ENCODE measurements around the gene PAPOLB.

The PAPOLB gene

GRCh38 chr7:4862156-4862555 lies 326 bp upstream of the PAPOLB start:
- TF ChIP-seq CTCF (IDR thresholded peaks at IDR 0.05) = no peak

DNA sequence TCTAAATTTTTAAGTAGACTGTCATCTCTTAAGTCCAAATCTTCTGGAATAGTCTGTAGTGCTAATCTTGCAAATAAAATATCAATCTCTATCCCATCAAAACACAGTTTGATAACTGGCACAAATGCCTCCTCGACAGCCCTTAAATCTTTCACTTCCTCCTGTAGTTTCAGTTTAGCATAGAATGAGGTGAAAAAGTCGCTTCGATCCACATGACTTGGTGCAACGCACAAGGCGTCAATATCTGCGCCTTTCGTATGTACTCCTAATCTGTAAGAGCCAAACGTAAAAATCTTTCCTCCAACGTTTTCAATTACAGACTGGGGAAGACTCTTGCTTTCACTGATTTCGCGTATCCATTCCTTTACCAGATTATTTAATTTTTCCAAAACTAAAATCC lies 603 bp downstream of the PAPOLB start:
- Histone ChIP-seq H3K4me1 (no peaks in the 10 kb centered on the region), H3K4me2 (ENCODE audit: low read length) (no peak overlapping the region), H3K27ac (no peak overlapping the region), H3K79me2 (no peaks in the 10 kb centered on the region), H3K9me3 (ENCODE audit: control insufficient read depth, low read length) (no peaks in the 10 kb centered on the region), H2AFZ (no peak overlapping the region), H3K36me3 (ENCODE audit: control insufficient read depth, insufficient read depth, low read length) (no peaks in the 10 kb centered on the region), H3K4me3 (ENCODE audit: low read depth, low read length) (no peak overlapping the region), H3K27me3 (ENCODE audit: control insufficient read depth, insufficient read depth, low read length) (no peaks in the 10 kb centered on the region), H3K9ac (no peak overlapping the region)
- no peak for TF ChIP-seq CTCF (IDR thresholded peaks at IDR 0.05)

More at GRCh38 chr7:4862156-4862555, 326 bp upstream of the PAPOLB start:
- no peak overlapping the region for H3K9ac ChIP-seq
- H3K4me3 ChIP-seq (ENCODE audit: low read depth, low read length) = no peak overlapping the region
- H3K4me1 ChIP-seq = no peaks in the 10 kb centered on the region
- no peak overlapping the region for H2AFZ ChIP-seq
- no peaks in the 10 kb centered on the region for H3K79me2 ChIP-seq
- H3K4me2 ChIP-seq (ENCODE audit: low read length) = no peak overlapping the region
- no peaks in the 10 kb centered on the region for H3K36me3 ChIP-seq (ENCODE audit: control insufficient read depth, insufficient read depth, low read length)
- H3K27ac ChIP-seq = no peak overlapping the region
- no peaks in the 10 kb centered on the region for H3K27me3 ChIP-seq (ENCODE audit: control insufficient read depth, insufficient read depth, low read length)
- no peaks in the 10 kb centered on the region for H3K9me3 ChIP-seq (ENCODE audit: control insufficient read depth, low read length)

DNA sequence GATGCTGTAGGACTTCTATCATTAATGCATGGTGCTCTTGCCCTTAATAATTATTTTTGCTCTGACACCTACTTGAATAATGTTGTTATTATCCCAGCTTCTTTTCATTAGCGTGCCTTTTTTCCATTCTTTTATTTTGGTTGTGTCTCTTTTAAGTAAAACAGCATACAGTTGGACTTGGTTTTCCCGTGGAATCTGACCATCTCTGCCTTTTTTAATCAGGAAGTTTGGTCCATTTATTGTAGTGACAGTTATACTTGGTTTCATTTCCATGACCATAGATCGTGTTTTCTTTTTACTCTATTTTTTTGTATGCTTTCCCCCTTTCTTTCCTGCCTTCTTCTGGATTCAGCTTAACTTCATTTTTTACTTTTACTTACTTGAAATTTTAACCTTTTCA lies 4.6 kb downstream of the PAPOLB start:
- no peak overlapping the region for H3K4me2 ChIP-seq (ENCODE audit: low read length)
- H3K4me3 ChIP-seq (ENCODE audit: low read depth, low read length) = no peak overlapping the region
- no peaks in the 10 kb centered on the region for H3K79me2 ChIP-seq
- no peak for TF ChIP-seq CTCF (IDR thresholded peaks at IDR 0.05)
- no peak overlapping the region for H3K9ac ChIP-seq
- H2AFZ ChIP-seq = no peak overlapping the region
- H3K27me3 ChIP-seq (ENCODE audit: control insufficient read depth, insufficient read depth, low read length) = no peaks in the 10 kb centered on the region
- H3K9me3 ChIP-seq (ENCODE audit: control insufficient read depth, low read length) = no peaks in the 10 kb centered on the region
- no peak overlapping the region for H3K27ac ChIP-seq
- H3K36me3 ChIP-seq (ENCODE audit: control insufficient read depth, insufficient read depth, low read length) = no peaks in the 10 kb centered on the region
- H3K4me1 ChIP-seq = no peaks in the 10 kb centered on the region

GRCh38 chr7:4856336-4857057 lies 5.3 kb downstream of the PAPOLB start:
- Histone ChIP-seq H3K9ac (no peak overlapping the region), H3K27ac (no peak overlapping the region), H3K79me2 (no peaks in the 10 kb centered on the region), H2AFZ (no peak overlapping the region), H3K36me3 (ENCODE audit: control insufficient read depth, insufficient read depth, low read length) (no peaks in the 10 kb centered on the region), H3K4me3 (ENCODE audit: low read depth, low read length) (no peak overlapping the region), H3K9me3 (ENCODE audit: control insufficient read depth, low read length) (no peaks in the 10 kb centered on the region), H3K4me1 (no peaks in the 10 kb centered on the region), H3K4me2 (ENCODE audit: low read length) (no peak overlapping the region), H3K27me3 (ENCODE audit: control insufficient read depth, insufficient read depth, low read length) (no peaks in the 10 kb centered on the region)
- TF ChIP-seq CTCF (IDR thresholded peaks at IDR 0.05) = no peak

DNA sequence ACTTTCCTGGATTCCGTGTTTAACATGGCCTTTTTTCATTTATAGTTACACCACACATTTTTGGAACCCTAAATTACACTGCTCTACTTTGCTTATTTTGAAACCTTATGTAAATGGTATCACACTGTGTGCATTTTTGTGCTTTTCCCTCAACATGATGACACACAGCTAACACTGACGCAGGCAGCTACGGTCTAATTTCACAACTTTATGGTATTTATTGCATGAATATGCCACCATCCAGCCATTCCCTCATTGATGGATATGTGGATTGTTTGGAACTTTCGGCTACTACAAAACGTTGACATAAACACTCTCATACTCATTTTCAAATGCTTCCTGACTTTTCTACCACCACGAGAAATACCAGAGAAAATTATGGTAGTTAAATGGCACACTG lies 6.9 kb downstream of the PAPOLB start:
- Histone ChIP-seq H3K27me3 (ENCODE audit: control insufficient read depth, insufficient read depth, low read length) (no peaks in the 10 kb centered on the region), H3K4me2 (ENCODE audit: low read length) (no peak overlapping the region), H3K27ac (no peak overlapping the region), H3K4me3 (ENCODE audit: low read depth, low read length) (no peak overlapping the region), H3K9ac (no peak overlapping the region), H3K9me3 (ENCODE audit: control insufficient read depth, low read length) (no peaks in the 10 kb centered on the region), H3K79me2 (no peaks in the 10 kb centered on the region), H3K36me3 (ENCODE audit: control insufficient read depth, insufficient read depth, low read length) (no peaks in the 10 kb centered on the region), H2AFZ (no peak overlapping the region), H3K4me1 (no peaks in the 10 kb centered on the region)
- TF ChIP-seq CTCF (IDR thresholded peaks at IDR 0.05) = no peak

Data from parathyroid adenoma (tissue), 2 donors.